ENCODE measurements around the gene CTSW.
"Not testable (repeated sequence)": the region's sequence is repeated elsewhere in the genome, so short reads cannot be mapped to it uniquely, and the experiment has no call there.

CTSW gene

GRCh38 chr11:65879617-65880016, at the start of gene CTSW:
CTSW (plus strand) TSS chr11:65879837; CDS start chr11:65879855, 18 bp downstream.
- peak; percentile 79 for DNase-seq

GRCh38 chr11:65832231-65832630, 47.4 kb upstream of the CTSW start:
- not testable (repeated sequence) for DNase-seq

- peak; percentile 80 for DNase-seq
Measured at GRCh38 chr11:65833297-65834030, 46.2 kb upstream of the CTSW start, which contains the start of gene SNX32. SNX32 (plus strand) TSS chr11:65833963; CDS start chr11:65834066, 103 bp downstream.

- DNase-seq, result no peak
Measured at GRCh38 chr11:65834202-65834601, 45.4 kb upstream of the CTSW start.

- DNase-seq, result no peak
Measured at GRCh38 chr11:65842144-65842543, 37.5 kb upstream of the CTSW start.

- DNase-seq, result no peak
Measured at GRCh38 chr11:65843811-65844210, 35.8 kb upstream of the CTSW start.

GRCh38 chr11:65844231-65844872, 35.3 kb upstream of the CTSW start:
- no peak for DNase-seq

GRCh38 chr11:65847746-65848145, 31.9 kb upstream of the CTSW start:
- no peak for DNase-seq

- not testable (repeated sequence) for DNase-seq
Measured at GRCh38 chr11:65848693-65849092, 30.9 kb upstream of the CTSW start.

- no peak for DNase-seq
Measured at GRCh38 chr11:65849366-65849765, 30.3 kb upstream of the CTSW start.

- no peak for DNase-seq
Measured at GRCh38 chr11:65849771-65850216, 29.8 kb upstream of the CTSW start.

GRCh38 chr11:65850217-65851082, 29.2 kb upstream of the CTSW start:
- DNase-seq, result no peak

- no peak for DNase-seq
Measured at GRCh38 chr11:65851083-65851579, 28.5 kb upstream of the CTSW start.

GRCh38 chr11:65851811-65852507, 27.7 kb upstream of the CTSW start:
- no peak for DNase-seq

- DNase-seq, result no peak
Measured at GRCh38 chr11:65852508-65853245, 27.0 kb upstream of the CTSW start.

- no peak for DNase-seq
Measured at GRCh38 chr11:65853246-65853979, 26.2 kb upstream of the CTSW start.

- DNase-seq, result no peak
Measured at GRCh38 chr11:65854161-65854592, 25.5 kb upstream of the CTSW start.

GRCh38 chr11:65854852-65855837, 24.5 kb upstream of the CTSW start:
- DNase-seq, result no peak

GRCh38 chr11:65855927-65856363, 23.7 kb upstream of the CTSW start:
- no peak for DNase-seq

Data from NK-92 treated with Interleukin-12 subunit alpha and Interleukin-12 subunit beta, amount 100 ng/mL, for 24 hours (cell line).